Ovary (tissue), 3 donors: ENCODE data around the gene ORC1.

Experiments
- EP300 ChIP-seq: sonication (generic); formaldehyde crosslinking; IDR thresholded peaks from one replicate; pipeline ENCODE4 v1.6.1; 2017; ENCODE audit warnings: antibody characterized with exemption
- POLR2A ChIP-seq: fragments of 450-650 bp; IDR thresholded peaks from one replicate; pipeline ENCODE4 v1.6.1; 2017; ENCODE audit warnings: antibody characterized with exemption, mild to moderate bottlenecking, moderate library complexity
- TF ChIP-seq, protein P1 (sequence below), 3 donors: fragments of 450-650 bp in 2 of 3; fragments of 200-600 bp in 1 of 3; IDR thresholded peaks; one replicate each; pipeline versions ENCODE4 v1.5.1 to v1.8.0; 2016 to 2022; ENCODE audit warnings: antibody characterized with exemption in 3 of 3, mild to moderate bottlenecking in 1 of 3
- donor health status: DM: no; HTN: no; CAD: no.

- TF ChIP-seq, protein P1, sequence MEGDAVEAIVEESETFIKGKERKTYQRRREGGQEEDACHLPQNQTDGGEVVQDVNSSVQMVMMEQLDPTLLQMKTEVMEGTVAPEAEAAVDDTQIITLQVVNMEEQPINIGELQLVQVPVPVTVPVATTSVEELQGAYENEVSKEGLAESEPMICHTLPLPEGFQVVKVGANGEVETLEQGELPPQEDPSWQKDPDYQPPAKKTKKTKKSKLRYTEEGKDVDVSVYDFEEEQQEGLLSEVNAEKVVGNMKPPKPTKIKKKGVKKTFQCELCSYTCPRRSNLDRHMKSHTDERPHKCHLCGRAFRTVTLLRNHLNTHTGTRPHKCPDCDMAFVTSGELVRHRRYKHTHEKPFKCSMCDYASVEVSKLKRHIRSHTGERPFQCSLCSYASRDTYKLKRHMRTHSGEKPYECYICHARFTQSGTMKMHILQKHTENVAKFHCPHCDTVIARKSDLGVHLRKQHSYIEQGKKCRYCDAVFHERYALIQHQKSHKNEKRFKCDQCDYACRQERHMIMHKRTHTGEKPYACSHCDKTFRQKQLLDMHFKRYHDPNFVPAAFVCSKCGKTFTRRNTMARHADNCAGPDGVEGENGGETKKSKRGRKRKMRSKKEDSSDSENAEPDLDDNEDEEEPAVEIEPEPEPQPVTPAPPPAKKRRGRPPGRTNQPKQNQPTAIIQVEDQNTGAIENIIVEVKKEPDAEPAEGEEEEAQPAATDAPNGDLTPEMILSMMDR (IDR thresholded peaks at IDR 0.05): no peak
- TF ChIP-seq POLR2A (no peak), EP300 (no peak)
Measured at GRCh38 chr1:52444463-52444862, 40.2 kb upstream of the ORC1 start.
